Loucy (cell line): ENCODE data around the gene SCN4A.
"Not testable (repeated sequence)": the region's sequence is repeated elsewhere in the genome, so short reads cannot be mapped to it uniquely, and the experiment has no call there.

Source experiments
- H2AFZ ChIP-seq: fragments of 200-600 bp; sonication (generic); 2 replicates; pipeline ENCODE4 v1.6.0; 2016; ENCODE audit warnings: antibody characterized with exemption, mild to moderate bottlenecking, low read length, moderate library complexity
- H3F3A ChIP-seq: fragments of 200-600 bp; 2 replicates; pipeline ENCODE4 v1.6.0; 2016; ENCODE audit warnings: antibody characterized with exemption, low read depth, mild to moderate bottlenecking
- H3K27me3 ChIP-seq: fragments of 200-600 bp; sonication (generic); 2 replicates; pipeline ENCODE4 v1.6.1; 2014; ENCODE audit warnings: low read length, mild to moderate bottlenecking; ENCODE audit not compliant: insufficient read depth, poor library complexity, severe bottlenecking
- H3K36me3 ChIP-seq: fragments of 200-600 bp; sonication (generic); 2 replicates; pipeline ENCODE4 v1.6.1; 2016; ENCODE audit warnings: low read length; ENCODE audit not compliant: insufficient read depth
- H3K4me1 ChIP-seq: fragments of 200-600 bp; sonication (generic); 2 replicates; pipeline ENCODE4 v1.5.1; 2014; ENCODE audit warnings: low read length, mild to moderate bottlenecking; ENCODE audit not compliant: insufficient read depth, poor library complexity, severe bottlenecking
- H3K4me2 ChIP-seq: fragments of 200-600 bp; sonication (generic); 2 replicates; pipeline ENCODE4 v1.6.0; 2014; ENCODE audit warnings: antibody characterized with exemption, low read length, low read depth, mild to moderate bottlenecking; ENCODE audit not compliant: poor library complexity, severe bottlenecking
- H3K4me3 ChIP-seq: fragments of 200-600 bp; sonication (generic); 2 replicates; pipeline ENCODE4 v1.5.1; 2014; ENCODE audit warnings: low read length, mild to moderate bottlenecking, mixed read lengths; ENCODE audit not compliant: poor library complexity, severe bottlenecking
- H3K79me2 ChIP-seq: fragments of 200-600 bp; sonication (generic); 2 replicates; pipeline ENCODE4 v1.6.1; 2014; ENCODE audit warnings: low read length; ENCODE audit not compliant: insufficient read depth
- H3K9ac ChIP-seq: fragments of 200-600 bp; sonication (generic); 2 replicates; pipeline ENCODE4 v1.6.0; 2014; ENCODE audit warnings: mild to moderate bottlenecking, low read depth, low read length, moderate library complexity; ENCODE audit not compliant: poor library complexity, severe bottlenecking
- H3K9me2 ChIP-seq: fragments of 200-600 bp; sonication (generic); replicated peaks from 2 replicates; pipeline ENCODE4 v1.6.1; 2016; ENCODE audit warnings: low read depth, low read length, mixed read lengths
- H3K9me3 ChIP-seq: fragments of 200-600 bp; sonication (generic); 2 replicates; pipeline ENCODE4 v1.6.1; 2014; ENCODE audit warnings: mild to moderate bottlenecking, antibody characterized with exemption, low read length, low read depth; ENCODE audit not compliant: insufficient read depth
- H4K20me1 ChIP-seq: fragments of 200-600 bp; sonication (generic); 2 replicates; pipeline ENCODE4 v1.6.0; 2014; ENCODE audit warnings: antibody characterized with exemption, low read length, mild to moderate bottlenecking; ENCODE audit not compliant: insufficient read depth, poor library complexity, severe bottlenecking
- CTCF ChIP-seq: fragments of 200-600 bp; sonication (generic); conservative IDR thresholded peaks from 2 replicates; pipeline ENCODE4 v1.5.1; 2014; ENCODE audit warnings: mild to moderate bottlenecking, antibody characterized with exemption, low read length
- EZH2phosphoT487 ChIP-seq: fragments of 200-600 bp; IDR thresholded peaks from 2 replicates; pipeline ENCODE4 v1.6.1; 2018; ENCODE audit warnings: antibody characterized with exemption, mild to moderate bottlenecking, moderate library complexity, borderline replicate concordance

SCN4A gene

DNA sequence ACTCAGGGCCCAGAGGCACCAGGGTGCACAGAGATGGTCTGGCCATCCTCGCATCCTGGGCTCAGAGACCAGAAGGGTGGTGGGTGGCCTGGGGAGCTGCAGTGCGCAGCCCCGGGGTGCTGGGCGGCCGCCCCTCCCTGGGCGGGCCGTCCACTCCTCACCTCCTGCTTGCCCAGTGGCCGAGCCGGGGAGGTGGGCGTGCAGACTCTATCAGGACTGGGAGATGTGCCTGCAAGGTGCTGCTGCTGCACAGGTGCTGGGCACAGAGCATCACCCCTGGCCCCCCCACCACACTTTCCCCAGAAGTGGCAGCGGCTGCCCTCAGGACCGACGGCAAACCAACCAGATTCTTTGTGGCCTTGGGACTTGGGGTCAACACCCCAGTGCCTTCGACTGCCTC, at the start of gene SCN4A:
Gene SCN4A, minus strand, starts transcription at position 123 of the 400 bp plus-strand sequence. Its CDS starts 77 bp downstream, at position 46.
- Histone ChIP-seq H3K9ac (no peak within 1 kb of the TSS), H3K36me3 (no peaks in the 10 kb centered on the region), H2AFZ (no peak within 1 kb of the TSS)

GRCh38 chr17:64020056-64020766, 47.5 kb upstream of the SCN4A start, which contains the start of gene ICAM2:
ICAM2 (minus strand) TSS chr17:64020633; CDS start chr17:64006691, 13,942 bp downstream.
- peak within 1 kb of the TSS; percentile 18; the same call in 1 of the 2 replicates for H2AFZ ChIP-seq
- TF ChIP-seq CTCF = no peak
- TF ChIP-seq EZH2phosphoT487 = no peak
- no peaks in the 10 kb centered on the region for H3K9me2 ChIP-seq
- peaks cover 43% of the 10 kb centered on the region for H3K79me2 ChIP-seq
- no peaks in the 10 kb centered on the region for H4K20me1 ChIP-seq
- H3K36me3 ChIP-seq = no peaks in the 10 kb centered on the region
- peak within 1 kb of the TSS; percentile 88 for H3K4me3 ChIP-seq
- H3F3A ChIP-seq = peaks cover 27% of the 10 kb centered on the region
- peak within 1 kb of the TSS; percentile 85 for H3K9ac ChIP-seq
- no peaks in the 10 kb centered on the region for H3K27me3 ChIP-seq
- no peaks in the 10 kb centered on the region for H3K9me3 ChIP-seq
- peak within 1 kb of the TSS; percentile 89 for H3K4me2 ChIP-seq
- peaks cover 78% of the 10 kb centered on the region for H3K4me1 ChIP-seq

More for the DNA sequence above, at the start of gene SCN4A:
- TF ChIP-seq EZH2phosphoT487 (no peak), CTCF (no peak)
- no peaks in the 10 kb centered on the region for H3K79me2 ChIP-seq
- no peaks in the 10 kb centered on the region for H3K9me2 ChIP-seq
- H3K27me3 ChIP-seq = no peaks in the 10 kb centered on the region
- H3K9me3 ChIP-seq = no peaks in the 10 kb centered on the region
- no peak within 1 kb of the TSS for H3K4me2 ChIP-seq
- no peaks in the 10 kb centered on the region for H3F3A ChIP-seq
- no peak within 1 kb of the TSS for H3K4me3 ChIP-seq
- no peaks in the 10 kb centered on the region for H4K20me1 ChIP-seq
- peaks cover 16% of the 10 kb centered on the region for H3K4me1 ChIP-seq

GRCh38 chr17:64019551-64019961, 46.8 kb upstream of the SCN4A start:
- peaks cover 78% of the 10 kb centered on the region for H3K4me1 ChIP-seq
- peak overlapping the region; percentile 88 for H3K4me3 ChIP-seq
- H3K36me3 ChIP-seq, H3K9me2 ChIP-seq, H4K20me1 ChIP-seq, H3K27me3 ChIP-seq, H3K9me3 ChIP-seq, H2AFZ ChIP-seq: not testable (repeated sequence)
- peak overlapping the region; percentile 85 for H3K9ac ChIP-seq
- peak overlapping the region; percentile 89 for H3K4me2 ChIP-seq
- H3K79me2 ChIP-seq = peaks cover 45% of the 10 kb centered on the region
- H3F3A ChIP-seq = peaks cover 27% of the 10 kb centered on the region
